Renal cortex interstitium (tissue), 11 donors: ENCODE results near the gene CFAP43. TPM values are rescaled to one million over a fixed set of nuclear protein-coding genes. Genes with fewer than 3 reads are reported as not detected.

ENCODE experiments used
- DNase-seq, 11 donors: peaks; one replicate each; pipeline ENCODE4 v3.0.0-alpha.2; 2013; ENCODE audit warnings: low read depth in 9 of 11, low spot score in 4 of 11; ENCODE audit errors: extremely low read depth in 1 of 11
- polyA plus RNA-seq, 3 donors: library from polyadenylated mRNA; unstranded; fragments of 120-200 nt; gene quantifications; one replicate each; pipeline ENCODE4 v1.2.1, GENCODE V29; 2013; ENCODE audit not compliant: insufficient read length in 3 of 3

Gene CFAP43
- polyA plus RNA-seq, 3 donors = 15.3 to 32.8 (median 18.6) TPM

GRCh38 chr10:104119996-104120395 is 112.2 kb downstream of the CFAP43 start:
- DNase-seq = no peak

DNA sequence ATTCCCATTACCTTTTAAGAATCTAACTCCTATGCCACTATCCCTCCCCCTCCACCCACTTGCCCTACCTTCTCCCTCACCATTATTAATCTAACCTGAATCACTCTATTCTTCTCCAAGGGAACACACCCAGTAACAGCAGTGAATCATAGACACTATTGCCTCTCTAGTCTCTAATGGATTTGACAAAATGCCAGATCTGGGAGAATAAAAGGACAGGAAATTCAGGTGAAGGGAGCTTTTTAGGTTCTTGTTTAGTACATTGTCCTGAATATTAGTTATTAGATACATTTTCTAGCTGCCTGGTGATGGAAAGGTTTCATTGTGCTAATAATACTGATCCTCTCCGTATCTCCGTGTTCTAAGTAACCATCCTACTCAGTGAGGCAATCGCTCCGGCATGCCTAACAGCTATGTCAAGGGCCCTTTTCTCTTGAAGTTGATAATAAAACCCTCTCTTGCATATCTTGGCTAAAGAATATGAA is 114.3 kb downstream of the CFAP43 start:
- no peak for DNase-seq

DNA sequence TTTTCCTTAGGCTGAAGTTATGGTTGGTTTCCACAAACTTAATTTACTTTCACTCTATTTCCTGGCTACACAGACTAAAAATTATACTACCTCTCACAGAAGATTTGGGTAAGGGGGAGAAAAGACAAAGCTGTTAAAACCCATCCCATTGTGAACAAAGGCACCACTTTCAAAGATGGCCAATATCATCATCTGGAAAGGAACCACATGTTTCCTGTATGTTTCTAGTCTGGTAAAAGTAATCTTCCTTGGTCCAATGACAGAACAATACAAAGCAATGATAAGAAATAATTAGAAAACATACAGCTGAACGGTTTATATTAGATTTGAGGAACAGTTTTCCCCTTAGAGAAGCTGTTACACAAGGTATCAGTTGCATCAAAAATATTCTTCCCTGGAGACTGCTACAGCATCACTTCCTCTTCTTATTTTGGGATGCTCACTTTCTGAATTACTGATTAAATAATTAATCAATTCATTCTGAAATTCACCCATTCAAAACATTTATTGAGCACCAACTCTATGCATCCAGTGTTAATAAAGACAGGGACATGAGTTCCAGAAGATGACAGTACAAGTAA is 118.7 kb downstream of the CFAP43 start:
- DNase-seq = no peak

DNA sequence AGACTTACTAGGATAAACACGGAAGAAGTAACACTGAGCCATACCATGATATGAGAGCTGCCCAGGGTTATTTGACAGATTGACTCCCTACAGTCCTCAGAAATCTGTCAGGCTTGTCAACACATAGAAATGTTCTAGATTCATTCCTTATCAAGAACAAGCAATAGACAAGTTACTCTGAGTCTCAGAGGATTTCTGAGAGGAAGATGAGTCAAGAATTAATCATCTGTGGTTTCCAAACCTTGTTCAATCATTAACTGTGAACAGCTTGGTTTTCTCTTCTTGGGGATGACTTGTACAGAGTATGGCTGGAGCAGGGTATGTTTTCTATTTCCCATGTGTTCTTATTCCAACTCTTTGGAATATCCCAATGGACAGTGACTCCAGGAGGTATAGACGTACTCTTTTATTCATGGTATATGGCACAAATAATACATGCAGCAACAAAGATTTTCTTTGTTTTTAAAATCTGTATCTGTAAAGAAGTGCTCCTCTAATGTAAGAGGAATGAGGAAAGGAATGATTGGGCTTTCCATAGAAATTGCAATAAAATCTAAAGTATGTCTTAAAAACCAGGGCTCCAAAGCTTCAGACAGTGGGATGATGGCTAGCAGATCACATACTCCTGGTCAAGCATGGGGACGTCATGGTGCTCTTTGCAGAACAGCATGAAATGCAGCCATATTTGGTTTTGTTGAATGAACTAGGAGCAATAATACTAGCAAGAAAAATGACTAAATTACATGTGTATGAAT is 122.1 kb downstream of the CFAP43 start:
- DNase-seq = no peak

- no peak for DNase-seq
These were observed 127.2 kb downstream of the CFAP43 start for GRCh38 chr10:104104926-104105325.

- DNase-seq = no peak
These were observed 127.7 kb downstream of the CFAP43 start for GRCh38 chr10:104104418-104104817.

DNA sequence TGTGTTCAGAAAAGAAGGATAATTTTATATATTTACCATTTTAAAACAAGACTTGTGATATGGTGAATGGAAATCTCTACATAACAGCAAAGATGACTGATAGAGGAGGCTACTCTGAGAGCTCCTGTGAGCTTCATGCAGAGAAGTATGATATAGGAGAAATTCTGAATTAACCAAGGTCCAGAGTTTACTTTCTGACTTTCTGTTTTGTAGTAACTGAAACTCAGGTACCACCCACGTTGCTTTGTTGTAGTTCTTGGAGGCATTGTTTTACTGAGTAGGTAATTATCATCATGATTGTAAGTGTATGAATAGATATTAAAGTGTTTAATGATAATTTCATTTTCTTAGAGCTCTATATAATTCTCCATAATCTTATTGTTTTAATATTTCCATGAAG is 128.2 kb downstream of the CFAP43 start:
- no peak for DNase-seq

- DNase-seq = no peak
These were observed 130.3 kb downstream of the CFAP43 start for GRCh38 chr10:104101902-104102301.

DNA sequence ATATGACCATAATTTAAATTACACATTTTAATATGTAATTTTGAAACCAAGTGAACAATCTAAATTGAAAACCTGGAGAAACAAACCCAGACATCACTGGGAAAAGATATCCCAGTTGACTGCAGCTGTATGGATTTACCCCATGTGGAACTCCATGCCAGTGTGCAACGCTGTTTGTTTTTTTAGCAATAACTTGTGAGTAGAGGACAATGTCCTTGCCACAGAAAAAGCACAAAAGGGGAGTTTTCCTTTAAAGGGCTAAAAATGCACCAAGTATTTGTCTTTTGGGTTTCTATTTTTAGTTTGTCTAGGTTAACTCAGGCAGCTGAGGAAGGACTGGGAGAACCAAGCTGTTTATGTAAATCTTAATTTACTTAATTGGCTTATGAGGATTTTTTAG is 131.4 kb downstream of the CFAP43 start:
- no peak for DNase-seq

DNA sequence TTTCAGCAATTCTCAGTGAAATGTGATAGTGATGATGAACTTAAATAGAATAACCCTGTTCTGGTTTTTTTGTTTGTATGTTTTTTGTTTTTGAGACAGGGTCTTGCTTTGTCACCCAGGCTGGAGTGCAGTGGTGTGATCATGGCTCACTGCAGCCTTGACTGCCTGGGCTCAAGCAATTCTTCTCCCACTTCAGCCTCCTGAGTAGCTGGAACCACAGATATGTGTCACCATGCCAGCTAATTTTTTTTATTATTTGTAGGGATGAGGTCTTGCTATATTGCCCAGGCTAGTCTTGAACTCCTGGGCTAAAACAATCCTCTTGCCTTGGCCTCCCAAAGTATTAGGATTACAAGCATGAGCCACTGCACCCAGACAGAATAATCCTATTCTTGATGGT is 132.2 kb downstream of the CFAP43 start:
- no peak for DNase-seq

- no peak for DNase-seq
These were observed 132.9 kb downstream of the CFAP43 start for GRCh38 chr10:104099269-104099668.

GRCh38 chr10:104098358-104098925 is 133.7 kb downstream of the CFAP43 start:
- no peak for DNase-seq

GRCh38 chr10:104096692-104097091 is 135.5 kb downstream of the CFAP43 start:
- DNase-seq = no peak

- DNase-seq = no peak
These were observed 139.4 kb downstream of the CFAP43 start for GRCh38 chr10:104092749-104093148.

- no peak for DNase-seq
These were observed 141.6 kb downstream of the CFAP43 start for GRCh38 chr10:104090611-104091010.

- DNase-seq = no peak
These were observed 142.5 kb downstream of the CFAP43 start for GRCh38 chr10:104089621-104090020.

DNA sequence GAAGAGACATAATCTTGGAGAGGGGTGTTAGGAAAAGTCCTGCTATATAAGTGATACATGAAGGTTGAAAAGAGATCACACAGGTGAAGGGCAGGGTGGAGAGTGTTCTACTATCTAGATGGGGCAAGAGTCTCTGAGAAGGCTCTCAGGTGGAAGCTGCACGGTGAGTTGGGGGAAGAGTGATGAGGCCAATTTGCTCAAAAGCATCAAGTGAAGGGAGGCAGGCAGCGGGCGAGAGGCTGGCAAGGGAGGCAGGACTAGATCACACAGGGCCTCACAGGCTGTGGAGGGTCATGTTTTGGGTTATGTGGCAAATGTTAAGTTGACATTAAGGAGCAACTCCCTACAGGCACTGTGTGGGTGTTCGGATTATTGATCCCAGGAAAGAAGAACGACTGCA is 143.9 kb downstream of the CFAP43 start:
- no peak for DNase-seq

DNA sequence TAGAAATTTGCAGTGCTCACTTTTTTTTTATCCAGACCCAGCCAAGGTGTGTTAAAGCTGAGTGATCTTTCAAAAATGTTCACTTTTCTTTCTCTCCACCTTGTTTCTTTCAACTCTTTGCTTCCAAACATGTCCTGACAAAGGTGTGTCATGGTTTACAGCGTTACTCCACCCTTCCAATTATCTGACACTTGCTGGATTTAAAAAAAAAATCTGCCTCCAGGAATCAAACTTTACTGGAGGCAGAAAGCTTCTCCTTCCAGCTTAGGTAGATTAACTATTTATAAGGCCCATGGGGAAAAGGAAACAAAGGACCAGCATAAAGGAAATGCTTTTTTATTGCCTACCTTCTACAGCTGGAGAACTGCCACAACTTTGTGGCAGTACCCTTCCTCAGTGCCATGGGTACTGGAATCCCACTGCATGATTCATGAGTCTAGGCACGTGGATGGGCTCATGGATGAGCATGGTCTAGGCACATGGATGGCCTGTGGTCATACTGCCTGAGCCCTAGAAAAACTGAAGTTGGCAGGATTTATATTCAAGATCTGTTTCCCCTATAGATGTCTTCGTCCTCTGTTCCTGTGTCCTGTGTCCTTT is 146.3 kb downstream of the CFAP43 start, which contains the start of gene COL17A1:
Gene COL17A1 (minus strand): TSS at position 80 of the 600 bp plus-strand sequence. CDS start 5,207 bp downstream, outside the sequence.
- DNase-seq = no peak

DNA sequence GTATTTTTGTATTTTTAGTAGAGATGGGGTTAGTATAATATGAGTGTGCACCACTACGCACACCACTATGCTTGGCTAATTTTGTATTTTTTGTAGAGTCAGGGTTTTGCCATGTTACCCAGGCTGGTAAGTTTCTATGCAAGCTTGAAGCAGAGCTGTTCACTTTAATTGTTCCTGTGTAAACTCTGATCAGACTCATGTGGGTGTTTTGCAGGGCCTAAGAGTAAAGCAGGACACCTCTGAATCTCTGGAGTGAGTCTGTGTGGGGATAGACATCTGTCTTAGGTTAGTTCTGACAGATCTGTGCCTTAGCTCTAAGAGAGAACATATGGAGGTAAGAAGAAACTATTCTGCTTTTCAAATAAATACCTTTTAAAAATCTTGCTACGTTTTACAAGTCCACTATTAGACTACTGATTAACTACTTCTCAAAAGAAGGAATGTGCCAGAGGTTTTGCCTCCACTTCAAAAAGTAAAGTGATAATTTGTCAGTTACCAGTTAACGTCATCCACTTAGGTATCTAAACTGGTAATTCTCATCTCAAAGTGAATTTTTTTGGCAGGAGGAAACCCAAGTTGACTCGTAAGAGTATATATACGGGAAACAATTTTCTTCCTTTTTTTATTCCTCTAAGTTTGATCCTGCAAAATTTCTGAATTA is 147.6 kb downstream of the CFAP43 start:
- no peak for DNase-seq
